Measurements from ENCODE around the gene FAM78A.

DNA sequence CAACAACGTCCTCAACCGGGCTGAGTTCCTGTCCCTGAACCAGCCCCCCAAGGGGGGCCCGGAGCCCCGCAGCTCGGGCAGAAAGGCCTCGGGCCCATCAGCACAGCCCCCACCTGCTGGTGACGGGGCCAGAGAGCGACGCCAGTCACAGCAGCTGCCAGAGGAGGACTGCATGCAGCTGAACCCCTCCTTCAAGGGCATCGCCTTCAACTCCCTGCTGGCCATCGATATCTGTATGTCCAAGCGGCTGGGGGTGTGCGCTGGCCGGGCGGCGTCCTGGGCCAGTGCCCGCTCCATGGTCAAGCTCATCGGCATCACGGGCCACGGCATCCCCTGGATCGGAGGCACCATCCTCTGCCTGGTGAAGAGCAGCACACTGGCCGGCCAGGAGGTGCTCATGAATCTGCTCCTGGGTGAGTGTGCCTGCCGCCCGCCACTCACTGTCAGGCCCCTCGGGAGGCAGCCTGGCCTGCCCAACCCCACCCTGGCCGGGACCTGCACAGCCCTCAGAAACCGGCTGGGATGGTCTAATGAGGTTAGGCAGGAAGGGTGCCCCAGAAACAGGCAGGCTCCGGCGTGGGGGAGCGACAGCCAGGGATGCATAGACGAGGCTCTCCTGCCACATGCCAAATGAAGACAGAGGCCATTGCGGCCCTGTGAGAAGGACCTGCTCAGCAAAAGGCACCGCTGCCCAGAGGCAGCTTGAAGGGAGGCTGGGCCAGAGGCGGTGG is 13.9 kb upstream of the FAM78A start:
- TF ChIP-seq, protein P1, sequence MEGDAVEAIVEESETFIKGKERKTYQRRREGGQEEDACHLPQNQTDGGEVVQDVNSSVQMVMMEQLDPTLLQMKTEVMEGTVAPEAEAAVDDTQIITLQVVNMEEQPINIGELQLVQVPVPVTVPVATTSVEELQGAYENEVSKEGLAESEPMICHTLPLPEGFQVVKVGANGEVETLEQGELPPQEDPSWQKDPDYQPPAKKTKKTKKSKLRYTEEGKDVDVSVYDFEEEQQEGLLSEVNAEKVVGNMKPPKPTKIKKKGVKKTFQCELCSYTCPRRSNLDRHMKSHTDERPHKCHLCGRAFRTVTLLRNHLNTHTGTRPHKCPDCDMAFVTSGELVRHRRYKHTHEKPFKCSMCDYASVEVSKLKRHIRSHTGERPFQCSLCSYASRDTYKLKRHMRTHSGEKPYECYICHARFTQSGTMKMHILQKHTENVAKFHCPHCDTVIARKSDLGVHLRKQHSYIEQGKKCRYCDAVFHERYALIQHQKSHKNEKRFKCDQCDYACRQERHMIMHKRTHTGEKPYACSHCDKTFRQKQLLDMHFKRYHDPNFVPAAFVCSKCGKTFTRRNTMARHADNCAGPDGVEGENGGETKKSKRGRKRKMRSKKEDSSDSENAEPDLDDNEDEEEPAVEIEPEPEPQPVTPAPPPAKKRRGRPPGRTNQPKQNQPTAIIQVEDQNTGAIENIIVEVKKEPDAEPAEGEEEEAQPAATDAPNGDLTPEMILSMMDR (IDR thresholded peaks at IDR 0.05; ENCODE audit: control extremely low read depth in 1 of 3, insufficient read depth in 1 of 3, low read depth in 1 of 3, low read length in 3 of 3) = no peak
- TF ChIP-seq JUN (IDR thresholded peaks at IDR 0.05; ENCODE audit: low read depth, low read length) (no peak), KDM5A (IDR thresholded peaks at IDR 0.05; ENCODE audit: low read length) (no peak), POLR2AphosphoS5 (IDR thresholded peaks at IDR 0.05; ENCODE audit: low read depth, low read length) (no peak), CBX8 (IDR thresholded peaks at IDR 0.05; ENCODE audit: borderline replicate concordance, low read depth, low read length) (no peak), SRF (IDR thresholded peaks at IDR 0.05; ENCODE audit: low read depth, low read length) (no peak), ATF2 (IDR thresholded peaks at IDR 0.05; ENCODE audit: low read length) (no peak), BCL11A (IDR thresholded peaks at IDR 0.05; ENCODE audit: low read depth in 2 of 2, low read length in 2 of 2) (no peak), BACH1 (IDR thresholded peaks at IDR 0.05; ENCODE audit: low read length) (no peak), TBP (IDR thresholded peaks at IDR 0.05; ENCODE audit: low read depth, low read length) (no peak), FOSL1 (IDR thresholded peaks at IDR 0.05; ENCODE audit: insufficient read depth, low read depth, low read length) (no peak)
- TF ChIP-seq, protein P2, sequence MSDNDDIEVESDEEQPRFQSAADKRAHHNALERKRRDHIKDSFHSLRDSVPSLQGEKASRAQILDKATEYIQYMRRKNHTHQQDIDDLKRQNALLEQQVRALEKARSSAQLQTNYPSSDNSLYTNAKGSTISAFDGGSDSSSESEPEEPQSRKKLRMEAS (IDR thresholded peaks at IDR 0.05) = no peak

Data from H1 (cell line).